HepG2 (cell line): ENCODE results near the gene TMEM151A. TPM values are rescaled to one million over a fixed set of nuclear protein-coding genes. Genes with fewer than 3 reads are reported as not detected.

ENCODE experiments used
- ATAC-seq: fragments of 200-7000 bp; cut with Tn5 transposase; 3 replicates; pipeline ENCODE4 v1.9.1; 2020; ENCODE audit warnings: mild to moderate bottlenecking, moderate library complexity
- BruUV-seq: library from RNA; stranded (reverse); fragments of 400-500 nt; replicated peaks from 2 replicates; lab custom pipeline; 2021; lab: Mats Ljungman, UMichigan
- CTCF ChIA-PET: fragments of 300-600 bp; formaldehyde crosslinking; extraction: SDS; loops from one replicate; lab custom pipeline; 2021; ENCODE audit warnings: low total read pairs, inconsistent platforms, low intra/inter-chr PET ratio; lab: Yijun Ruan, JAX
- POLR2A ChIA-PET: fragments of 350-600 bp; sonication (Branson Sonifier 250); formaldehyde crosslinking; loops from one replicate; lab custom pipeline; 2020; ENCODE audit warnings: antibody characterized with exemption, inconsistent platforms; lab: Yijun Ruan, JAX
- DNase-seq: peaks from one replicate; pipeline ENCODE4 v3.0.0-alpha.2; 2015; ENCODE audit warnings: low spot score
- FAIRE-seq: peaks from 3 replicates; lab custom pipeline; 2011; peaks lifted over from hg19 to GRCh38; lab: Jason Lieb, UNC
- H2AFZ ChIP-seq: one replicate; pipeline ENCODE4 v1.6.1; 2011; ENCODE audit warnings: low read length, inconsistent platforms
- H3K27ac ChIP-seq: fragments of 300-600 bp; 3 replicates; pipeline ENCODE4 v1.8.0; 2011; ENCODE audit warnings: mixed run types, mild to moderate bottlenecking, mixed read lengths, low read length, inconsistent platforms; ENCODE audit not compliant: insufficient read depth; ENCODE audit errors: extremely low read length
- H3K27me3 ChIP-seq, 2 experiments: fragments of 200-600 bp in 1 of 2; 2 replicates in 1 of 2; 3 replicates in 1 of 2; pipeline versions ENCODE4 v1.6.0 to v1.8.0; 2011; ENCODE audit warnings: low read length in 2 of 2, mild to moderate bottlenecking in 2 of 2, moderate library complexity in 2 of 2, inconsistent platforms in 1 of 2; ENCODE audit not compliant: insufficient read depth in 2 of 2, control insufficient read depth in 1 of 2
- H3K36me3 ChIP-seq, 2 experiments: fragments of 200-600 bp in 1 of 2; replicated peaks in 1 of 2; 2 replicates in 1 of 2; 3 replicates in 1 of 2; pipeline versions ENCODE4 v1.5.1 to v1.8.0; 2011; ENCODE audit warnings: low read length in 2 of 2, inconsistent platforms in 1 of 2; ENCODE audit not compliant: insufficient read depth in 2 of 2, control insufficient read depth in 1 of 2
- H3K4me1 ChIP-seq: 2 replicates; pipeline ENCODE4 v1.5.1; 2012; ENCODE audit warnings: low read length, inconsistent platforms; ENCODE audit not compliant: insufficient read depth
- H3K4me2 ChIP-seq: 2 replicates; pipeline ENCODE4 v1.6.0; 2011; ENCODE audit warnings: low read depth, low read length, inconsistent platforms
- H3K4me3 ChIP-seq, 3 experiments: fragments of 200-600 bp in 1 of 3; sonication (generic), shearing (Covaris generic) in 1 of 3; replicated peaks in 1 of 3; 2 replicates each; pipeline ENCODE4 v1.5.1; 2011 to 2016; ENCODE audit warnings: low read length in 3 of 3, inconsistent platforms in 2 of 3, low read depth in 2 of 3, mild to moderate bottlenecking in 2 of 3, control low read depth in 1 of 3, mixed read lengths in 1 of 3; ENCODE audit not compliant: insufficient read depth in 1 of 3
- H3K79me2 ChIP-seq: one replicate; pipeline ENCODE4 v1.6.1; 2011; ENCODE audit warnings: low read length, inconsistent platforms; ENCODE audit not compliant: insufficient read depth
- H3K9ac ChIP-seq: 2 replicates; pipeline ENCODE4 v1.6.0; 2011; ENCODE audit warnings: mild to moderate bottlenecking, low read depth, low read length, inconsistent platforms; ENCODE audit not compliant: insufficient read depth
- H3K9me3 ChIP-seq: 2 replicates; pipeline ENCODE4 v1.5.1; 2012; ENCODE audit warnings: mild to moderate bottlenecking, low read length
- H4K20me1 ChIP-seq: 2 replicates; pipeline ENCODE4 v1.6.0; 2011; ENCODE audit warnings: inconsistent platforms, mild to moderate bottlenecking, low read length, moderate library complexity; ENCODE audit not compliant: insufficient read depth
- ASH2L ChIP-seq: fragments of 300-600, 200-600 bp; sonication (generic); IDR thresholded peaks from 2 replicates; pipeline ENCODE4 v1.7.0; 2017; ENCODE audit warnings: low read depth, mild to moderate bottlenecking, moderate library complexity, mixed read lengths, low read length; ENCODE audit not compliant: insufficient read length
- CREM ChIP-seq, 2 experiments: sonication (generic) in 1 of 2; formaldehyde crosslinking in 1 of 2; IDR thresholded peaks; 2 replicates each; pipeline versions ENCODE4 v1.4.0 to v1.6.1; 2016 to 2020; ENCODE audit warnings: antibody characterized with exemption in 1 of 2, mild to moderate bottlenecking in 1 of 2, missing genetic modification reagents in 1 of 2
- GTF3A ChIP-seq: sonication (generic); formaldehyde crosslinking; conservative IDR thresholded peaks from 2 replicates; pipeline ENCODE4 v1.4.0; 2020; ENCODE audit warnings: mild to moderate bottlenecking, missing genetic modification reagents
- NCOA1 ChIP-seq: sonication (generic); formaldehyde crosslinking; IDR thresholded peaks from 2 replicates; pipeline ENCODE4 v1.9.0; 2021; ENCODE audit warnings: missing genetic modification reagents
- PAF1 ChIP-seq: IDR thresholded peaks from 2 replicates; pipeline ENCODE4 v1.6.1; 2016; ENCODE audit warnings: missing genetic modification reagents, missing compliant biosample characterization
- RFXANK ChIP-seq: IDR thresholded peaks from 2 replicates; pipeline ENCODE4 v1.6.1; 2016
- ZNF224 ChIP-seq: sonication (generic); formaldehyde crosslinking; IDR thresholded peaks from 2 replicates; pipeline ENCODE4 v1.5.0; 2020; ENCODE audit warnings: mild to moderate bottlenecking, missing genetic modification reagents
- ZNF713 ChIP-seq: sonication (generic); formaldehyde crosslinking; IDR thresholded peaks from 2 replicates; pipeline ENCODE4 v1.4.0; 2020; ENCODE audit warnings: mild to moderate bottlenecking, missing genetic modification reagents
- ZNF724P ChIP-seq: sonication (generic); formaldehyde crosslinking; IDR thresholded peaks from 2 replicates; pipeline ENCODE4 v1.8.0; 2022; ENCODE audit warnings: missing genetic modification reagents, borderline replicate concordance
- ZNF768 ChIP-seq: sonication (generic); formaldehyde crosslinking; IDR thresholded peaks from 2 replicates; pipeline ENCODE4 v1.4.0; 2020; ENCODE audit warnings: missing genetic modification reagents
- ZNF891 ChIP-seq: sonication (generic); formaldehyde crosslinking; IDR thresholded peaks from 2 replicates; pipeline ENCODE4 v1.5.0; 2020; ENCODE audit warnings: mild to moderate bottlenecking, missing genetic modification reagents
- WGBS: methylation state at CpG from one replicate; pipeline ENCODE4 v1.1.6; 2017; ENCODE audit warnings: low lambda C conversion rate; 5-methylcytosine and 5-hydroxymethylcytosine counted together
- in situ Hi-C: cut with HindIII; loops from 2 replicates; pipeline ENCODE4 v1.10.0; 2017; ENCODE audit warnings: low pct_unique_long_range_greater_than_20kb; ENCODE audit not compliant: extremely low pct_ligation_motif_present
- intact Hi-C: fragments of 100-400 bp; cut with micrococcal nuclease; formaldehyde crosslinking; loops from one replicate; pipeline ENCODE4 v1.10.0; 2022; ENCODE audit not compliant: unreplicated experiment
- polyA plus RNA-seq, 8 experiments: library from polyadenylated mRNA; depleted of rRNA in 3 of 8; stranded (reverse) in 7 of 8; unstranded in 1 of 8; fragments of >200 nt; fragmentation: Illumina TruSeq in 4 of 8; extraction: Trizol in 4 of 8; gene quantifications; 2 replicates each; pipeline versions ENCODE4 v1.2.1 to v1.2.3, GENCODE V29; 2011 to 2016; ENCODE audit warnings: low read depth in 4 of 8, missing spikeins in 1 of 8, mixed read lengths in 1 of 8; ENCODE audit not compliant: insufficient read depth in 1 of 8
- total RNA-seq, 5 experiments: library from RNA; depleted of rRNA; stranded (reverse); fragments of >200 nt; fragmentation: Illumina TruSeq; extraction: Trizol; gene quantifications; 2 replicates each; pipeline ENCODE4 v1.2.3, GENCODE V29; 2016; ENCODE audit warnings: low read depth in 1 of 5
- TF ChIP-seq, protein P1 (sequence below): sonication (generic); formaldehyde crosslinking; IDR thresholded peaks from 2 replicates; pipeline ENCODE4 v1.8.0; 2022; ENCODE audit warnings: missing genetic modification reagents, mild to moderate bottlenecking, inconsistent platforms, borderline replicate concordance
- TF ChIP-seq, protein P2 (sequence below): sonication (generic); formaldehyde crosslinking; IDR thresholded peaks from 2 replicates; pipeline ENCODE4 v1.5.0; 2020; ENCODE audit warnings: missing genetic modification reagents
- TF ChIP-seq, protein P3 (sequence below): sonication (generic); formaldehyde crosslinking; IDR thresholded peaks from 2 replicates; pipeline ENCODE4 v1.4.0; 2020; ENCODE audit warnings: mild to moderate bottlenecking, missing genetic modification reagents

The TMEM151A gene
- total and polyA plus RNA-seq, 2 of the 13 experiments (the other 11 are each of a cell fraction or from before 2014, with no cell fraction given): 0.18 to 0.33 TPM

DNA sequence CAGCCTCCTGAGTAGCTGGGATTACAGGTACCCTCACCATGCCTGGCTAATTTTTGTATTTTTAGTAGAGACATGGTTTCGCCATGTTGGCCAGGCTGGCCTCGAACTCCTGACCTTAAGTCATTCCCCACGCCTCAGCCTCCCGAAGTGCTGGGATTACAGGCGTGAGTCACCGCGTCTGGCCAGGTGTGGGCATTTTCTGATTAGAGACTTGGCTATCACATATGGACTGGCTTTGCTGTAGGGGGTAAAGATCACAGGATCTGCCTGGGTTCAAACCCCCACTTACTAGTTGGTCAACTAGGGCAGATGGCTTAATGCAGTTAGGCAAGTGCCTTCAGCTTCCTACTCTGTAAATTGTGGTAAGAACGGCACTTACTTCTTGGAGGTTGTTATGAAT, 18.6 kb downstream of the TMEM151A start:
- no peaks in the 10 kb centered on the region for H3K9me3 ChIP-seq
- TF ChIP-seq, protein P1, sequence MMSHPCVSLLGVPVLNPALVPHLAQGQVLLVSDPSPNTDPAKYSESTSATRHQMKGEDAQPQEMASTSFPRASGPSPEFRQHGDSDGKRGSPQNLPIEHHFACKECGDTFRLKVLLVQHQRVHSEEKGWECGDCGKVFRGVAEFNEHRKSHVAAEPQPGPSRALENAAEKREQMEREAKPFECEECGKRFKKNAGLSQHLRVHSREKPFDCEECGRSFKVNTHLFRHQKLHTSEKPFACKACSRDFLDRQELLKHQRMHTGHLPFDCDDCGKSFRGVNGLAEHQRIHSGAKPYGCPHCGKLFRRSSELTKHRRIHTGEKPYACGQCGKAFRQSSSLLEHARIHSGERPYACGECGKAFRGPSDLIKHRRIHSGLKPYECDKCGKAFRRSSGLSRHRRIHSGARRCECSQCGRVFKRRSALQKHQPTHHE: no peak
- TF ChIP-seq ZNF768 (CRISPR knock-in tag) (no peak), ZNF724P (CRISPR knock-in tag) (no peak), NCOA1 (CRISPR knock-in tag) (no peak), ZNF224 (CRISPR knock-in tag) (no peak), CREM (IDR thresholded peaks at IDR 0.05) (no peak), CREM (CRISPR knock-in tag; IDR thresholded peaks at IDR 0.05) (no peak), ASH2L (no peak), GTF3A (CRISPR knock-in tag) (no peak), RFXANK (CRISPR knock-in tag) (no peak), ZNF713 (CRISPR knock-in tag) (no peak), ZNF891 (no peak), PAF1 (CRISPR knock-in tag) (no peak)
- TF ChIP-seq, protein P2, sequence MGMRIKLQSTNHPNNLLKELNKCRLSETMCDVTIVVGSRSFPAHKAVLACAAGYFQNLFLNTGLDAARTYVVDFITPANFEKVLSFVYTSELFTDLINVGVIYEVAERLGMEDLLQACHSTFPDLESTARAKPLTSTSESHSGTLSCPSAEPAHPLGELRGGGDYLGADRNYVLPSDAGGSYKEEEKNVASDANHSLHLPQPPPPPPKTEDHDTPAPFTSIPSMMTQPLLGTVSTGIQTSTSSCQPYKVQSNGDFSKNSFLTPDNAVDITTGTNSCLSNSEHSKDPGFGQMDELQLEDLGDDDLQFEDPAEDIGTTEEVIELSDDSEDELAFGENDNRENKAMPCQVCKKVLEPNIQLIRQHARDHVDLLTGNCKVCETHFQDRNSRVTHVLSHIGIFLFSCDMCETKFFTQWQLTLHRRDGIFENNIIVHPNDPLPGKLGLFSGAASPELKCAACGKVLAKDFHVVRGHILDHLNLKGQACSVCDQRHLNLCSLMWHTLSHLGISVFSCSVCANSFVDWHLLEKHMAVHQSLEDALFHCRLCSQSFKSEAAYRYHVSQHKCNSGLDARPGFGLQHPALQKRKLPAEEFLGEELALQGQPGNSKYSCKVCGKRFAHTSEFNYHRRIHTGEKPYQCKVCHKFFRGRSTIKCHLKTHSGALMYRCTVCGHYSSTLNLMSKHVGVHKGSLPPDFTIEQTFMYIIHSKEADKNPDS (CRISPR knock-in tag): no peak
- TF ChIP-seq, protein P3, sequence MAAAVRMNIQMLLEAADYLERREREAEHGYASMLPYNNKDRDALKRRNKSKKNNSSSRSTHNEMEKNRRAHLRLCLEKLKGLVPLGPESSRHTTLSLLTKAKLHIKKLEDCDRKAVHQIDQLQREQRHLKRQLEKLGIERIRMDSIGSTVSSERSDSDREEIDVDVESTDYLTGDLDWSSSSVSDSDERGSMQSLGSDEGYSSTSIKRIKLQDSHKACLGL: no peak
- TF ChIP-seq, all 625 proteins: peak for 0
- H3K9ac ChIP-seq: no peak overlapping the region
- no TSS peak for BruUV-seq
- H3K4me1 ChIP-seq: peaks cover 36% of the 10 kb centered on the region
- no peaks in the 10 kb centered on the region for H3K79me2 ChIP-seq
- H3K36me3 ChIP-seq: no peaks in the 10 kb centered on the region
- 58% methylated on average over 8 of the region's 8 CpGs for WGBS
- FAIRE-seq (no peak), DNase-seq (no peak), ATAC-seq (no peak)
- H4K20me1 ChIP-seq: no peaks in the 10 kb centered on the region
- in situ Hi-C loops (no loop called here), intact Hi-C loops (loop anchor here (10.0 kb wide), 1 partner anchor 74 kb away; no protein-coding TSS in a partner anchor)
- CTCF ChIA-PET: interaction anchor here (4.2 kb wide), 1 partner anchor 26 kb away, joined by 32 read pairs; the partner anchor contains the start of gene RIN1
- no peak overlapping the region for H3K4me3 ChIP-seq
- H3K4me2 ChIP-seq: no peak overlapping the region
- peaks cover under 1 to 7% of the 10 kb centered on the region in 2 experiments; a peak in 1 of 5 replicates for H3K27me3 ChIP-seq
- no peak overlapping the region for H3K27ac ChIP-seq
- no peak overlapping the region for H2AFZ ChIP-seq
- POLR2A ChIA-PET: interaction anchor here (2.9 to 5.2 kb wide), 3 partner anchors 10 to 23 kb away, joined by 10 to 121 read pairs (median 35); partner anchors contain the start of gene YIF1A
